WTC11 (cell line): Measurements from ENCODE around the gene TMA7. TPM values are rescaled to one million over a fixed set of nuclear protein-coding genes. Genes with fewer than 3 reads are reported as not detected.
A peak's percentile ranks its signal among the peaks of the same experiment; 100 is the strongest.

Source experiments
- ATAC-seq: fragments of 200-7000 bp; cut with Tn5 transposase; 2 replicates; pipeline ENCODE4 v1.10.0; 2021; ENCODE audit warnings: mild to moderate bottlenecking, moderate library complexity
- CTCF ChIA-PET: fragments of 300-600 bp; sonication (Branson Sonifier 250); formaldehyde crosslinking; loops from one replicate; lab custom pipeline; 2021; ENCODE audit warnings: antibody characterized with exemption; lab: Charles Lee
- POLR2A ChIA-PET: fragments of 350-600 bp; sonication (Branson Sonifier 250); formaldehyde crosslinking; loops from one replicate; lab custom pipeline; 2021; ENCODE audit warnings: antibody characterized with exemption; lab: Charles Lee
- DNase-seq: peaks from one replicate; pipeline ENCODE4 v3.0.0; 2021; ENCODE audit warnings: low spot score
- H3K27ac Mint-ChIP-seq: 2 replicates; pipeline ENCODE4 v1.8.0; 2021; ENCODE audit warnings: mixed read lengths
- H3K27me3 Mint-ChIP-seq: 2 replicates; pipeline ENCODE4 v1.8.0; 2021; ENCODE audit warnings: low read depth, mild to moderate bottlenecking, moderate library complexity, mixed read lengths
- H3K36me3 Mint-ChIP-seq: 2 replicates; pipeline ENCODE4 v1.8.0; 2021; ENCODE audit warnings: mixed read lengths
- H3K4me1 Mint-ChIP-seq: 2 replicates; pipeline ENCODE4 v1.8.0; 2022; ENCODE audit warnings: mixed read lengths
- H3K4me3 Mint-ChIP-seq: 2 replicates; pipeline ENCODE4 v1.8.0; 2021; ENCODE audit warnings: mild to moderate bottlenecking, moderate library complexity, mixed read lengths
- H3K9me3 Mint-ChIP-seq: 2 replicates; pipeline ENCODE4 v1.8.0; 2021; ENCODE audit warnings: mixed read lengths
- ATF1 ChIP-seq: sonication (generic); formaldehyde crosslinking; IDR thresholded peaks from 2 replicates; pipeline ENCODE4 v1.8.1; 2023; ENCODE audit warnings: mild to moderate bottlenecking, moderate library complexity, missing genetic modification reagents
- FOXK1 ChIP-seq: sonication (generic); formaldehyde crosslinking; IDR thresholded peaks from 2 replicates; pipeline ENCODE4 v1.8.0; 2022; ENCODE audit warnings: mild to moderate bottlenecking, moderate library complexity, missing genetic modification reagents
- JUN ChIP-seq: sonication (generic); formaldehyde crosslinking; IDR thresholded peaks from 2 replicates; pipeline ENCODE4 v1.8.0; 2023; ENCODE audit warnings: mild to moderate bottlenecking, missing genetic modification reagents
- NR3C1 ChIP-seq: sonication (generic); formaldehyde crosslinking; conservative IDR thresholded peaks from 2 replicates; pipeline ENCODE4 v1.8.1; 2023; ENCODE audit warnings: low read depth, mild to moderate bottlenecking, missing genetic modification reagents
- PRRX2 ChIP-seq: fragments of 250-450 bp; sonication (Bioruptor Pico); IDR thresholded peaks from 2 replicates; pipeline ENCODE4 v1.8.0; 2021; ENCODE audit warnings: mild to moderate bottlenecking
- SMAD4 ChIP-seq: sonication (generic); formaldehyde crosslinking; IDR thresholded peaks from 2 replicates; pipeline ENCODE4 v1.8.0; 2022; ENCODE audit warnings: mild to moderate bottlenecking, missing genetic modification reagents
- TEAD1 ChIP-seq: sonication (generic); formaldehyde crosslinking; IDR thresholded peaks from 2 replicates; pipeline ENCODE4 v1.8.0; 2022; ENCODE audit warnings: mild to moderate bottlenecking, missing genetic modification reagents
- TEAD4 ChIP-seq: sonication (generic); formaldehyde crosslinking; IDR thresholded peaks from 2 replicates; pipeline ENCODE4 v1.8.0; 2022; ENCODE audit warnings: mild to moderate bottlenecking, missing genetic modification reagents
- ZNF121 ChIP-seq: sonication (generic); formaldehyde crosslinking; IDR thresholded peaks from 2 replicates; pipeline ENCODE4 v1.8.0; 2023; ENCODE audit warnings: missing genetic modification reagents
- ZNF263 ChIP-seq: sonication (generic); formaldehyde crosslinking; IDR thresholded peaks from 2 replicates; pipeline ENCODE4 v1.8.1; 2022; ENCODE audit warnings: low read depth, mild to moderate bottlenecking, moderate library complexity, missing genetic modification reagents
- ZNF317 ChIP-seq: sonication (generic); formaldehyde crosslinking; IDR thresholded peaks from 2 replicates; pipeline ENCODE4 v1.8.1; 2023; ENCODE audit warnings: low read depth, mild to moderate bottlenecking, moderate library complexity, missing genetic modification reagents, borderline replicate concordance
- ZNF396 ChIP-seq: fragments of 250-450 bp; sonication (Bioruptor Pico); IDR thresholded peaks from 2 replicates; pipeline ENCODE4 v1.8.0; 2021; ENCODE audit warnings: mild to moderate bottlenecking, moderate library complexity, borderline replicate concordance
- ZNF671 ChIP-seq: fragments of 250-450 bp; sonication (Bioruptor Pico); IDR thresholded peaks from 2 replicates; pipeline ENCODE4 v1.8.0; 2021; ENCODE audit warnings: mild to moderate bottlenecking
- total RNA-seq: library from RNA; stranded (reverse); gene quantifications from 3 replicates; pipeline ENCODE4 v1.2.3, GENCODE V29; 2021
- TF ChIP-seq, protein P1 (sequence below): fragments of 250-450 bp; sonication (Bioruptor Pico); conservative IDR thresholded peaks from 2 replicates; pipeline ENCODE4 v1.9.0; 2021; ENCODE audit warnings: mild to moderate bottlenecking
- TF ChIP-seq, protein P2 (sequence below): fragments of 250-450 bp; sonication (Bioruptor Pico); IDR thresholded peaks from 2 replicates; pipeline ENCODE4 v1.9.0; 2021; ENCODE audit warnings: mild to moderate bottlenecking, borderline replicate concordance
- TF ChIP-seq, protein P3 (sequence below): fragments of 250-450 bp; sonication (Bioruptor Pico); IDR thresholded peaks from 2 replicates; pipeline ENCODE4 v2.1.2; 2022; ENCODE audit warnings: mild to moderate bottlenecking, moderate library complexity
- TF ChIP-seq, protein P4 (sequence below): sonication (generic); formaldehyde crosslinking; IDR thresholded peaks from 2 replicates; pipeline ENCODE4 v1.8.0; 2022; ENCODE audit warnings: mild to moderate bottlenecking, missing genetic modification reagents
- TF ChIP-seq, protein P5 (sequence below): sonication (generic); formaldehyde crosslinking; IDR thresholded peaks from 2 replicates; pipeline ENCODE4 v1.8.0; 2022; ENCODE audit warnings: mild to moderate bottlenecking, missing genetic modification reagents
- TF ChIP-seq, protein P6 (sequence below): fragments of 250-450 bp; sonication (Bioruptor Pico); IDR thresholded peaks from 2 replicates; pipeline ENCODE4 v1.8.0; 2021; ENCODE audit warnings: mild to moderate bottlenecking
- TF ChIP-seq, protein P7 (sequence below): fragments of 250-450 bp; sonication (Bioruptor Pico); IDR thresholded peaks from 2 replicates; pipeline ENCODE4 v1.9.0; 2021; ENCODE audit warnings: mild to moderate bottlenecking

TMA7 gene
- total RNA-seq, 1 experiment from 2014 or later, result 318 TPM

DNA sequence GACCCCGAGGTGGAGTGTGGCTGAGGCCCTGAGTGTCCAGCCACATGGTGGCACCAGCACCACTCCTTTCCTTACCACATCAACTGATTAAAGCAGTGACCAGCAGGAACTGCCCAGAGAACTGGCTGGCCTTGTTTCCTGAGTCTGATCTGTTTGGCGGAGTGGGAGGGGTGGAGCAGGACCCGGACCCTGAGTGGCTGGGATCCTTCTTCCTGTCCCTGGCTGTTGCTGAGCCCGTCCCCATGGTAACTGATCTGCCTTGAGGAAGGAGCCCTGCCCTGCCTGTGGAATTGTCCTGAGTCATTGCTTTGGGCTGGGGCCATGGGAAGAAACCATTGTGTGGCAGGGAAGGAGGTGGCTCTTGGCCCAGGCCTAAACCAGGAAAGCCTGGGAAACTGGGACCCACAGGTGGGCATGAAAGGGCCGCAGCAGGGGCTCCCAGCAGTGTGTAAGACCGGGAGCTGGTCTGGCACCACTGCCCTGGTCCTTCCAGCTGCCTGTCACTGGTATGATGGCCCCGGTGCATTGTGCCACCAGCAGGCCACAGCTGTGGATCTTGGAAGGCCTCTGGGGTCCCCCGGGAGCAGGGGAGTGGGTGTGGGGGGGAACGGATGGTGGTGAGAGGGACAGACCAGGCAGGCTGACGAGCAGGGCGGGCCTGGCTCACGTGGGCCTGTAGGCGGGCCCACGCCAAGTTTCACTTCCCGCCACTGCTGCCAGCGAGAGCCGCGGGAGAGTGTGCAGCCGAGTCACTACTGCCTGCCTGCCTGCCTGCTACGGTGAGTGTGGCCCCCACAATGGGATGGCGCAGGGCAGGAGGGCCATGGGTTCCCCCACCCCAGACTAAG is 25.7 kb downstream of the TMA7 start (continued):
- TF ChIP-seq SMAD4 (CRISPR knock-in tag) (no peak), TEAD4 (CRISPR knock-in tag) (no peak), JUN (no peak), ATF1 (CRISPR knock-in tag) (no peak), PRRX2 (CRISPR knock-in tag) (0 out of 2 replicates have a peak, but pooled peaks have one; percentile 43), ZNF317 (CRISPR knock-in tag) (no peak), TEAD1 (CRISPR knock-in tag) (0 out of 2 replicates have a peak, but pooled peaks have one; percentile 59), ZNF396 (no peak), FOXK1 (CRISPR knock-in tag) (peak; percentile 51; the same call in 1 of the 2 replicates), ZNF263 (no peak)
- TF ChIP-seq, protein P1, sequence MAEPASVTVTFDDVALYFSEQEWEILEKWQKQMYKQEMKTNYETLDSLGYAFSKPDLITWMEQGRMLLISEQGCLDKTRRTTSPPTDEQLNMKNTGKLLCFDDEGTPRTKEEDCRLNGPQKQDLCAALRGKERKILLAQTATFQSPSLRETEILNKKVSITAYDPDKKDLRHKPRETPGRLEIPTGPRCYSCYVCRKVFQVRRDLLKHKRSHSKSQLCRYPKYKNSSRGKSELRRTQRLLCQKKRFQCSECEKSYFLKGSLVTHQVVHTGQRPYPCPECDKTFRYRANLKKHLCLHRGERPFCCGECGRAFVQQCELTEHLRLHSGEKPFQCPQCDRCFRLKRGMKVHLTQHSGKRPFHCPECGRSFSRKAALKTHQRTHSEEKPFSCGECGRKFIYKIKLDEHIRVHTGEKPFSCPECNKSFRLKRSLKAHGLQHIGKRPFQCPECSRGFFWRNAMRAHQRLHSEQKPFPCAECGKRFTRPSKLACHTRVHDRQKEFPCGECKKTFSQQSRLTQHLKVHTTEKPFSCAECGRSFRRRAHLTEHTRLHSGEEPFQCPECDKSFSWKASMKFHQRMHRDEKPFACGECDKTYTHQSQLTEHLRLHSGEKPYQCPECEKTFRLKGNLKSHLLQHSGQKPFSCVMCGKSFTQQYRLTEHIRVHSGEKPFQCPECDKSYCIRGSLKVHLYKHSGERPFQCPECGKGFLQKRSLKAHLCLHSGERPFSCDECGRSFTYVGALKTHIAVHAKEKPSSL (CRISPR knock-in tag), result no peak
- TF ChIP-seq, protein P2, sequence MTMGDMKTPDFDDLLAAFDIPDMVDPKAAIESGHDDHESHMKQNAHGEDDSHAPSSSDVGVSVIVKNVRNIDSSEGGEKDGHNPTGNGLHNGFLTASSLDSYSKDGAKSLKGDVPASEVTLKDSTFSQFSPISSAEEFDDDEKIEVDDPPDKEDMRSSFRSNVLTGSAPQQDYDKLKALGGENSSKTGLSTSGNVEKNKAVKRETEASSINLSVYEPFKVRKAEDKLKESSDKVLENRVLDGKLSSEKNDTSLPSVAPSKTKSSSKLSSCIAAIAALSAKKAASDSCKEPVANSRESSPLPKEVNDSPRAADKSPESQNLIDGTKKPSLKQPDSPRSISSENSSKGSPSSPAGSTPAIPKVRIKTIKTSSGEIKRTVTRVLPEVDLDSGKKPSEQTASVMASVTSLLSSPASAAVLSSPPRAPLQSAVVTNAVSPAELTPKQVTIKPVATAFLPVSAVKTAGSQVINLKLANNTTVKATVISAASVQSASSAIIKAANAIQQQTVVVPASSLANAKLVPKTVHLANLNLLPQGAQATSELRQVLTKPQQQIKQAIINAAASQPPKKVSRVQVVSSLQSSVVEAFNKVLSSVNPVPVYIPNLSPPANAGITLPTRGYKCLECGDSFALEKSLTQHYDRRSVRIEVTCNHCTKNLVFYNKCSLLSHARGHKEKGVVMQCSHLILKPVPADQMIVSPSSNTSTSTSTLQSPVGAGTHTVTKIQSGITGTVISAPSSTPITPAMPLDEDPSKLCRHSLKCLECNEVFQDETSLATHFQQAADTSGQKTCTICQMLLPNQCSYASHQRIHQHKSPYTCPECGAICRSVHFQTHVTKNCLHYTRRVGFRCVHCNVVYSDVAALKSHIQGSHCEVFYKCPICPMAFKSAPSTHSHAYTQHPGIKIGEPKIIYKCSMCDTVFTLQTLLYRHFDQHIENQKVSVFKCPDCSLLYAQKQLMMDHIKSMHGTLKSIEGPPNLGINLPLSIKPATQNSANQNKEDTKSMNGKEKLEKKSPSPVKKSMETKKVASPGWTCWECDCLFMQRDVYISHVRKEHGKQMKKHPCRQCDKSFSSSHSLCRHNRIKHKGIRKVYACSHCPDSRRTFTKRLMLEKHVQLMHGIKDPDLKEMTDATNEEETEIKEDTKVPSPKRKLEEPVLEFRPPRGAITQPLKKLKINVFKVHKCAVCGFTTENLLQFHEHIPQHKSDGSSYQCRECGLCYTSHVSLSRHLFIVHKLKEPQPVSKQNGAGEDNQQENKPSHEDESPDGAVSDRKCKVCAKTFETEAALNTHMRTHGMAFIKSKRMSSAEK (CRISPR knock-in tag), result peak; percentile 23; the same call in 1 of the 2 replicates
- TF ChIP-seq, protein P3, sequence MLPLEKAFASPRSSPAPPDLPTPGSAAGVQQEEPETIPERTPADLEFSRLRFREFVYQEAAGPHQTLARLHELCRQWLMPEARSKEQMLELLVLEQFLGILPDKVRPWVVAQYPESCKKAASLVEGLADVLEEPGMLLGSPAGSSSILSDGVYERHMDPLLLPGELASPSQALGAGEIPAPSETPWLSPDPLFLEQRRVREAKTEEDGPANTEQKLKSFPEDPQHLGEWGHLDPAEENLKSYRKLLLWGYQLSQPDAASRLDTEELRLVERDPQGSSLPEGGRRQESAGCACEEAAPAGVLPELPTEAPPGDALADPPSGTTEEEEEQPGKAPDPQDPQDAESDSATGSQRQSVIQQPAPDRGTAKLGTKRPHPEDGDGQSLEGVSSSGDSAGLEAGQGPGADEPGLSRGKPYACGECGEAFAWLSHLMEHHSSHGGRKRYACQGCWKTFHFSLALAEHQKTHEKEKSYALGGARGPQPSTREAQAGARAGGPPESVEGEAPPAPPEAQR (CRISPR knock-in tag), result no peak
- TF ChIP-seq, protein P4, sequence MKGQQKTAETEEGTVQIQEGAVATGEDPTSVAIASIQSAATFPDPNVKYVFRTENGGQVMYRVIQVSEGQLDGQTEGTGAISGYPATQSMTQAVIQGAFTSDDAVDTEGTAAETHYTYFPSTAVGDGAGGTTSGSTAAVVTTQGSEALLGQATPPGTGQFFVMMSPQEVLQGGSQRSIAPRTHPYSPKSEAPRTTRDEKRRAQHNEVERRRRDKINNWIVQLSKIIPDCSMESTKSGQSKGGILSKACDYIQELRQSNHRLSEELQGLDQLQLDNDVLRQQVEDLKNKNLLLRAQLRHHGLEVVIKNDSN, result peak; percentile 52; the same call in 1 of the 2 replicates

DNA sequence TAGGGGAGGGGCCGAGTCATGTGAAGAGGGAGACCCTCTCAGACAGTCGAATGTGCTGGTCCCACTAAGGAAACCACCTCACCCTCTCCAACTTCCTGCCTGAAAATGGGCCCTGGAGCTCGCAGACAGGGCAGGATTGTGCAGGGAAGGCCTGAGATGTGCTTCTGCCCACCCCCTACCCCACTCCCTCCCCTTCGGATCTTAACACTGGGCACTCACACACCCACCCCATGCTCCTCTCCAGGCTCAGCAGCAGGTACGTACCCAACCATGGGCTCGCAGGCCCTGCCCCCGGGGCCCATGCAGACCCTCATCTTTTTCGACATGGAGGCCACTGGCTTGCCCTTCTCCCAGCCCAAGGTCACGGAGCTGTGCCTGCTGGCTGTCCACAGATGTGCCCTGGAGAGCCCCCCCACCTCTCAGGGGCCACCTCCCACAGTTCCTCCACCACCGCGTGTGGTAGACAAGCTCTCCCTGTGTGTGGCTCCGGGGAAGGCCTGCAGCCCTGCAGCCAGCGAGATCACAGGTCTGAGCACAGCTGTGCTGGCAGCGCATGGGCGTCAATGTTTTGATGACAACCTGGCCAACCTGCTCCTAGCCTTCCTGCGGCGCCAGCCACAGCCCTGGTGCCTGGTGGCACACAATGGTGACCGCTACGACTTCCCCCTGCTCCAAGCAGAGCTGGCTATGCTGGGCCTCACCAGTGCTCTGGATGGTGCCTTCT is 26.5 kb downstream of the TMA7 start:
- Mint-ChIP-seq H3K27ac (peak overlapping the region; percentile 97), H3K9me3 (no peaks in the 10 kb centered on the region), H3K4me1 (peaks cover 21% of the 10 kb centered on the region), H3K4me3 (no peak overlapping the region), H3K36me3 (peaks cover 19% of the 10 kb centered on the region; the same call in 1 of the 2 replicates), H3K27me3 (no peaks in the 10 kb centered on the region)
- CTCF ChIA-PET, result interaction anchor here (0.8 to 3.0 kb wide), 8 partner anchors 8 to 170 kb away, joined by 4 to 23 read pairs (median 10); partner anchors contain the start of gene PFKFB4
- DNase-seq, result no peak
- no peak for ATAC-seq
- TF ChIP-seq, protein P5, sequence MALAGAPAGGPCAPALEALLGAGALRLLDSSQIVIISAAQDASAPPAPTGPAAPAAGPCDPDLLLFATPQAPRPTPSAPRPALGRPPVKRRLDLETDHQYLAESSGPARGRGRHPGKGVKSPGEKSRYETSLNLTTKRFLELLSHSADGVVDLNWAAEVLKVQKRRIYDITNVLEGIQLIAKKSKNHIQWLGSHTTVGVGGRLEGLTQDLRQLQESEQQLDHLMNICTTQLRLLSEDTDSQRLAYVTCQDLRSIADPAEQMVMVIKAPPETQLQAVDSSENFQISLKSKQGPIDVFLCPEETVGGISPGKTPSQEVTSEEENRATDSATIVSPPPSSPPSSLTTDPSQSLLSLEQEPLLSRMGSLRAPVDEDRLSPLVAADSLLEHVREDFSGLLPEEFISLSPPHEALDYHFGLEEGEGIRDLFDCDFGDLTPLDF (CRISPR knock-in tag), result no peak
- TF ChIP-seq PRRX2 (CRISPR knock-in tag) (no peak), ZNF121 (CRISPR knock-in tag) (no peak), ZNF671 (CRISPR knock-in tag) (no peak), TEAD1 (CRISPR knock-in tag) (no peak), NR3C1 (CRISPR knock-in tag) (no peak)
- TF ChIP-seq, protein P6, sequence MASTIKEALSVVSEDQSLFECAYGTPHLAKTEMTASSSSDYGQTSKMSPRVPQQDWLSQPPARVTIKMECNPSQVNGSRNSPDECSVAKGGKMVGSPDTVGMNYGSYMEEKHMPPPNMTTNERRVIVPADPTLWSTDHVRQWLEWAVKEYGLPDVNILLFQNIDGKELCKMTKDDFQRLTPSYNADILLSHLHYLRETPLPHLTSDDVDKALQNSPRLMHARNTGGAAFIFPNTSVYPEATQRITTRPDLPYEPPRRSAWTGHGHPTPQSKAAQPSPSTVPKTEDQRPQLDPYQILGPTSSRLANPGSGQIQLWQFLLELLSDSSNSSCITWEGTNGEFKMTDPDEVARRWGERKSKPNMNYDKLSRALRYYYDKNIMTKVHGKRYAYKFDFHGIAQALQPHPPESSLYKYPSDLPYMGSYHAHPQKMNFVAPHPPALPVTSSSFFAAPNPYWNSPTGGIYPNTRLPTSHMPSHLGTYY, result no peak
- TF ChIP-seq, protein P7, sequence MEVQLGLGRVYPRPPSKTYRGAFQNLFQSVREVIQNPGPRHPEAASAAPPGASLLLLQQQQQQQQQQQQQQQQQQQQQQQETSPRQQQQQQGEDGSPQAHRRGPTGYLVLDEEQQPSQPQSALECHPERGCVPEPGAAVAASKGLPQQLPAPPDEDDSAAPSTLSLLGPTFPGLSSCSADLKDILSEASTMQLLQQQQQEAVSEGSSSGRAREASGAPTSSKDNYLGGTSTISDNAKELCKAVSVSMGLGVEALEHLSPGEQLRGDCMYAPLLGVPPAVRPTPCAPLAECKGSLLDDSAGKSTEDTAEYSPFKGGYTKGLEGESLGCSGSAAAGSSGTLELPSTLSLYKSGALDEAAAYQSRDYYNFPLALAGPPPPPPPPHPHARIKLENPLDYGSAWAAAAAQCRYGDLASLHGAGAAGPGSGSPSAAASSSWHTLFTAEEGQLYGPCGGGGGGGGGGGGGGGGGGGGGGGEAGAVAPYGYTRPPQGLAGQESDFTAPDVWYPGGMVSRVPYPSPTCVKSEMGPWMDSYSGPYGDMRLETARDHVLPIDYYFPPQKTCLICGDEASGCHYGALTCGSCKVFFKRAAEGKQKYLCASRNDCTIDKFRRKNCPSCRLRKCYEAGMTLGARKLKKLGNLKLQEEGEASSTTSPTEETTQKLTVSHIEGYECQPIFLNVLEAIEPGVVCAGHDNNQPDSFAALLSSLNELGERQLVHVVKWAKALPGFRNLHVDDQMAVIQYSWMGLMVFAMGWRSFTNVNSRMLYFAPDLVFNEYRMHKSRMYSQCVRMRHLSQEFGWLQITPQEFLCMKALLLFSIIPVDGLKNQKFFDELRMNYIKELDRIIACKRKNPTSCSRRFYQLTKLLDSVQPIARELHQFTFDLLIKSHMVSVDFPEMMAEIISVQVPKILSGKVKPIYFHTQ (CRISPR knock-in tag), result no peak
- POLR2A ChIA-PET, result interaction anchor here (0.6 to 1.7 kb wide), 4 partner anchors 8 to 82 kb away, joined by 3 to 7 read pairs (median 3); partner anchors contain the start of gene ATRIP
